Measurements from ENCODE around the gene SLC25A42.
"Not testable (repeated sequence)": the region's sequence is repeated elsewhere in the genome, so short reads cannot be mapped to it uniquely, and the experiment has no call there.

Gene SLC25A42

DNA sequence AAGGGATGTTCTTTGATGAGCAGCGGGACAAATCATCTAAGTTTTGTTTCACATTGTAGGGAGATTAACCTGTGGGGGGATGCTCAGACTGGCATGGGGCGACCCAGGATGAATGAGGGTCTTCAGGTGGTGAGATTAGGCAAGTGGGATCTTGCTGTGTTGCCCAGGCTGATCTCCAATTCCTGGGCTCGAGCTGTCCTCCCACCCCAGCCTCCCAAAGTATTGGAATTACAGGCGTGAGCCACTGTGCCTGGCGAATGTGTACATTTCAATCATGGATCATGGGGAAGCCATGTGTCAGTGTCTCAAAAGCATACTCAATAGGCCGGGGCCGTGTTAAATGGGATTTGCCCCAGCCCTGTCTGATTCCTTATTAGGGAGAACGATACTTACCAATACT lies 8.1 kb downstream of the SLC25A42 start:
- no peak for DNase-seq

- no peak for DNase-seq
Observed at GRCh38 chr19:19074196-19074882, 10.5 kb downstream of the SLC25A42 start.

DNA sequence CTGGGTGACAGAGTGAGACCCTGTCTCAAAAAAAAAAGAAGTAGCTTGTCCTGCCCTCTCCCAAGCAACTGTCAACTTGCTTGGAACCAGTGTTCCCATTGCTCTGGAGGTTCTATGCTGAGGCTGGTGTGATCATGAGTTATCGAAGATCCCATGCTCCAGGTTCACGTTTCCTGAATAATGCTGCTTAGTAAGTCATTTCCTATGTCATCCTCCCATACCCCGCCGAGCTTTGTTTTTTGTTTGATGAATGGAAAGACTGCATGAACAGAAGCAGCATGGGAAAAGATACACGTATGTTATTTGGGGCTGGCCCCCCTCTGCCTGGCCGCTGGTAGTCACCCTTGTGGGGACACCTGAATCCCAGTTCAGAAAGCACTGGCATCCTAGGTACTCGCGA lies 11.3 kb downstream of the SLC25A42 start:
- DNase-seq, result no peak

DNA sequence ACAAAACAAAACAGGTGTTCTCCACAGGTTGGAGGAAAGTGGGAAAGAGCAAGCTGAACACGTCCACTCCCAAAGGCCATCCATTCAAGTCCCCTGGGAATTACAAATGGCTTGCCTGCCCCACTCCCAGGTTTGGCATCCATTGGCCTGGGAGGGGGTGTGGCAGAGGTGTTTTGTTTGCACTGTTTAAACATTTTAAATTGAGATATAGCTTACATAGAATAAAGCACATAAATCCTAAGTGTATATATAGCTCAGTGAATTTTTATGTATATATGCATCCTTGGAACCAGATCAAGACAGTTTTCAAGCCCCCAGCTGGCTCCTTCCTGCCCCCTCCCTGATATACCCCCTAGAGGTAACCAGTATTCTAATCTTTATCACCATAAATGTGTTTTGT lies 12.7 kb downstream of the SLC25A42 start:
- no peak for DNase-seq

DNA sequence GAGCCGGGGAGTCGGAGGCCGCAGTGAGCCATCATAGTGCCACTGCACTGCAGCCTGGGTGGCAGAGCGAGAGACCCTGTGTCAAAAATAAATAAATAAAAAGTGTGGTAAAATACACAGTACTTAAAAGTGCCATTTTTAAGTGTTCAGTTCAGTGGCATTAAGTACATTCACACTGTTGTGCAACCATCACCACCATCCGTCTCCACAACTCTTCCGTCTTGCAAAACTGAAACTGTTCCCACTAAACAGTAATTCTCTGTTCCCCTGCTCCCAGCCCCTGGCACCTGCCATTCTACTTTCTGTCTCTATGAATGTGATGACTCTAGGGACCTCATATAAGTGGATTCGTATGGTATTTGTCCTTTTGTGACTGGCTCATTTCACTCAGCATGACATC lies 13.3 kb downstream of the SLC25A42 start:
- DNase-seq, result no peak

GRCh38 chr19:19078801-19079200 lies 15.0 kb downstream of the SLC25A42 start:
- DNase-seq, result no peak

- no peak for DNase-seq
Observed at GRCh38 chr19:19079571-19079970, 15.8 kb downstream of the SLC25A42 start.

GRCh38 chr19:19081642-19082151 lies 17.9 kb downstream of the SLC25A42 start:
- DNase-seq, result peak; percentile 27

DNA sequence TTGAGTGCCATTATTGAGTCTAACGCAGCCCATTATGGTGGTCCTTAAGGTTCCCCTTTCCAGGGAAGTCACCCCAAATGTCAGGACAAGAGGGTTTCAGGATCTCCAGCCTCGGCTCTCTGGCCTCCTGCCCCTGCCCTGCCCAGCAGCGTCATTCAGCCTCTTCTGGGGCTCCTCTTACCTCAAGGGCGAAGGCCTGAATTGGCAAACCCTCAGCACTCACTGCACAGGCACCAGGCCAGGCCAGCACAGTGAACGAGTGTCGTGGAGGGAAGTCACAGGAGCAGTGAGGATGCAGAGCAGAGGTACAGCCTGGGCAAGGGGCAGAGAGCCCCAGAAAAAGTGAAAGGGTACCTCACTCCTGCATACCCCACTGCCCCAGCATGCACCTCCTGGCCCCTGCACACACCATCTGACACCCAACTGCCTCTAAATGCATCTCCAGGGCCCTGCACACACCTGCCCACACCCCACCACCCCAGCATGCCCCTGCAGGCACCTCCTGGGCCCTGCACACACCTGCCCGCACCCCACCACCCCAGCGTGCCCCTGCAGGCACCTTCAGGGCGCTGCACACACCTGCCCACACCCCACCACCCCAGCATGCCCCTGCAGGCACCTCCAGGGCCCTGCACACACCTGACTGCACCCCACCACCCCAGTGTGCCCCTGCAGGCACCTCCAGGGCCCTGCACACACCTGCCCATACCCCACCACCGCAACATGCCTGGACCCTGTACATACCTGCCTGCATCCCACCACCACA lies 19.8 kb downstream of the SLC25A42 start:
- no peak for DNase-seq

- no peak for DNase-seq
Observed at GRCh38 chr19:19087676-19088075, 23.9 kb downstream of the SLC25A42 start.

GRCh38 chr19:19094513-19094912 lies 30.7 kb downstream of the SLC25A42 start:
- DNase-seq, result no peak

GRCh38 chr19:19095691-19096090 lies 31.9 kb downstream of the SLC25A42 start:
- DNase-seq, result no peak

DNA sequence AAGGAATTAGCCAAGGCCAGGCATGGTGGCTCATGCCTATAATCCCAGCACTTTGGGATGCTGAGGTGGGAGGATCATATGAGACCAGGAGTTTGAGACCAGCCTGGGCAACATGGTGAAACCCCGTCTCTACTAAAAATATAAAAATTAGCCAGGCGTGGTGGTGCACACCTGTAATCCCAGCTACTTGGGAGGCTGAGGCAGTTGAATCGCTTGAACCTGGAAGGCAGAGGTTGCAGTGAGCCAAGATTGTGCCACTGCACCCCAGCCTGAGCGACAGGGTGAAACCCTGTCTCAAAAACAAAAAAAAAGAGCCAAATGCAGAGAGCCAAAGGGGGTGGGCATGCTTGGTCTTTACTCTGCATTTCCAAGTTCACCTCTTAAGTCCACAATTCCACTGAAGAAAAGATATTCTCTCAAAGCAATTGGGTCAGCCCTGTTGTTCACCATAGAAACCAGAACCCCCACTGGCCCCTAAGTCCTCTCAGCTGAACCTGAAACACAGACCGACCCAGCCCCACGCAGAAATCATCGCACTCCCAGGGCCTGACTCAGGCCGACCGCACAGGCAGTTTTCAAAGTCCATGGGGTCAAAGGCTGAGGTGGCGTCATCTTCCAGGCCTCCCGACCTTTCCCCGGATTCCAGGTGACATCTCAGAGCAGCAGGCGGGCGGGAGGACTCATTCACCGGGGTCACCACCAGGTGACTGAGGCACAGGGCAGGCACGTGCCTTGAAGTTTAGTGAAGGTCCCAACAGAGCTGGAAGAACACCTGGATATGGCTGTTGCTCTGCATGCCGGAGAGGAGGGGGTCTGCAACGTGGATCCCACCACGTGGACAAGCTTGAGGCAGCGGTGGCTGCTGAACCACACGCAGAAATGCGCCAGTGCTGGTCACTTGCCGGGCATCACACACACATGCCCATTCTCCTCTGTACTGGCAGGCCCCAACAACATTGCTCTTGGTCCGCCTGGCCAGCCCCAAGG lies 33.1 kb downstream of the SLC25A42 start:
- DNase-seq, result no peak

DNA sequence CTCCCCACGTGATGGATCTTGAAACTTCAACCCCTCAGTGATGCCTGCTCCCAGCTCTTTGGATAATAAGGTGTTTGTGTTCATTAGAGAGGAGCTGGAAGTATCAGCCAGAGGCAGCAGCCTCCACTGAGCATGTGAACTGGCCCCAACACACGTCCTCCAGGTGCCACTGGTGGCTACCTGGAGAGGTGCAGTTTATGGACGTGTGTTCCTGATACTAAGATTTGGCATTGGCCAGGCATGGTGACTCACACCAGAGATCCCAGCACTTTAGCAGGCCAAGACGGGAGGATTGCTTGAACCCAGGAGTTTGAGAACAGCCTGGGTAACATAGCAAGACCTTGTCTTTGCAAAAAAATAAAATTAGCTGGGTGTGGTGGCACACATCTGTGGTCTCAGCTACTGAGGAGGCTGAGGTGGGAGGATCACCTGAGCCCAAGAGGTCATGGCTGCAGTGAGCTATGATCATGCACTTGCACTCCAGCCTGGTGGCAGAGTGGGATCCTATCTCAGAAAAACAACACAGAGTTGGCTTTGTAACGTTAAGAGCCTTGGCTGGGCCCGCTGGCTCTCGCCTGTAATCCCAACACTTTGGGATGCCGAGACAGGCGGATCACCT lies 34.4 kb downstream of the SLC25A42 start:
- DNase-seq, result no peak

- DNase-seq, result no peak
Observed at GRCh38 chr19:19098703-19099632, 35.2 kb downstream of the SLC25A42 start.

DNA sequence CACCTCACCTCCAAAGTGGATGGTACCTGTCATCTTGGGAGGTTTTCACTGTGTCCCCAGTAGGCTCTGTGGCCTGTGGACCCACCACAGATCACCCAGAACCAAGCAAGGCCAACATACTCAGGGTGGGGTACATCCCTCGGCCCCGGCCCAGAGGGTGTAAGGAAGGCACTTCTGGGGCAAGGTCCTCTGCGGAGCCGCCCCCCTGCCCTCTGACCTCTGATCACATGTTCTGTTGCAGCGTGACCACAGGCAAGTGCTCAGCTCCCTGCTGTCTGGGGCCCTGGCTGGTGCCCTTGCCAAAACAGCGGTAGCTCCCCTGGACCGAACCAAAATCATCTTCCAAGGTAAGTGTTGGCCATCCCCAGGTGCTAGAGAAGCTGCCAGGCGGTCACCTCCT lies 37.7 kb downstream of the SLC25A42 start:
- no peak for DNase-seq

DNA sequence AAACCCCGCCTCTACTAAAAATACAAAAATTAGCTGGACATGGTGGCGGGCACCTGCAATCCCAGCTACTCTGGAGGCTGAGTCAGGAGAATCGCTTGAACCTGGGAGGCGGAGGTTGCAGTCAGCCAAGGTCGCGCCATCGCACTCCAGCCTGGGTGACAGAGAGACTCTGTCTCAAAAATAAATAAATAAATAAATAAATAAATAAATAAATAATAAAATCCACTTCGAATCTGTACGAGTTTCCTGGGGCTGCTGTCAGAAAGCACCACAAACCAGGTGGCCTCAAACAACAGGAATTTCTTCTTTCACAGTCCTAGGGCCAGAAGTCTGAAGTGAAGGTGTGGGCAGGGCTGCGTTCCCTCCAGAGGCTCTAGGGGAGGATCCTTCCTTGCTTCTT lies 38.8 kb downstream of the SLC25A42 start:
- not testable (repeated sequence) for DNase-seq

GRCh38 chr19:19103167-19103566 lies 39.4 kb downstream of the SLC25A42 start:
- no peak for DNase-seq

DNA sequence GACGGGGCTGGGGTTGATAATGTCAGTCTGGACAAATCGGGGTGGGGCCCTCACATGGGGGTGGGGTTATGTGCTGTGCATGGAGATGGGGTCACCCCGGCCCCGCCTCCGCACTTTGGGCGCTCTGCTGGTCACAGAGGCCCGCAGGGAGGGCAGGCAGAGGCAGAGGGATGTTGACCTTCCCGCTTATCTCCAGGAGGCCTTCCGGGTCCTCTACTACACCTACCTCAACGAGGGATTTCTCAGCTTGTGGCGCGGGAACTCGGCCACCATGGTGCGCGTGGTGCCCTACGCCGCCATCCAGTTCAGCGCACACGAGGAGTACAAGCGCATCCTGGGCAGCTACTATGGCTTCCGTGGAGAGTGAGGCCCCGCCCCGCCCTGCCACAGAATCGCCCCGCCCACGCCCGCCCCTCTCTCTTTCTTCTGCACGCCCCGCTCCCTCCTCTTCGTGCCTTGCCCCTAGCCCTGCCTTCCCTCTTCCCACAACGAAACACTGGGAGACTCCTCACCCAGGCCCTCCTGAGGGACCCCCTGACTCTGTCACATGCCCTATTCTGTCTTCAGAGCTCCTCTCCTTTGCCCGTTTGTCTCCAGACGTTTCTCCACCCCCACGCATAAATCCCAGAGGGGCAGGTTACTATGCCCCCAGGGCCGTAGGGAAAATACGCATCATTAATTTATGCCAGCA lies 41.7 kb downstream of the SLC25A42 start:
- DNase-seq, result no peak

GRCh38 chr19:19106056-19106551 lies 42.3 kb downstream of the SLC25A42 start:
- no peak for DNase-seq

GRCh38 chr19:19106938-19107337 lies 43.1 kb downstream of the SLC25A42 start:
- DNase-seq, result not testable (repeated sequence)

All from NCI-H2029 (cell line).